Kidney epithelial cell (primary cell): ENCODE measurements around the gene C1QL1. TPM values are rescaled to one million over a fixed set of nuclear protein-coding genes. Genes with fewer than 3 reads are reported as not detected.
"Not testable (repeated sequence)": the region's sequence is repeated elsewhere in the genome, so short reads cannot be mapped to it uniquely, and the experiment has no call there.

Experiments used
- DNase-seq: peaks from one replicate; pipeline ENCODE4 v3.0.0-alpha.2; 2010; ENCODE audit warnings: low read depth
- H3K27me3 ChIP-seq: 2 replicates; pipeline ENCODE4 v1.6.0; 2011; ENCODE audit warnings: low read length; ENCODE audit not compliant: control insufficient read depth, insufficient read depth
- H3K36me3 ChIP-seq: 2 replicates; pipeline ENCODE4 v1.5.1; 2011; ENCODE audit warnings: low read length; ENCODE audit not compliant: control insufficient read depth, insufficient read depth
- H3K4me3 ChIP-seq: 2 replicates; pipeline ENCODE4 v1.5.1; 2011; ENCODE audit warnings: low read depth, mild to moderate bottlenecking, control low read depth, low read length
- CTCF ChIP-seq: IDR thresholded peaks from 2 replicates; pipeline ENCODE4 v1.5.1; 2011; ENCODE audit warnings: mild to moderate bottlenecking, moderate library complexity, low read length, control low read depth, inconsistent platforms; ENCODE audit not compliant: insufficient read depth, poor library complexity, severe bottlenecking
- total RNA-seq: library from RNA; depleted of rRNA; stranded (reverse); fragments of >200 nt; gene quantifications from 2 replicates; pipeline ENCODE4 v1.2.3, GENCODE V29; 2015

C1QL1 gene
- total RNA-seq, 1 donor from 2014 or later: 0.08 TPM

GRCh38 chr17:44955674-44956425 lies 12.3 kb downstream of the C1QL1 start:
- no peak for TF ChIP-seq CTCF
- no peak for DNase-seq
- H3K27me3 ChIP-seq: peaks cover 13% of the 10 kb centered on the region
- H3K4me3 ChIP-seq: no peak overlapping the region
- H3K36me3 ChIP-seq: no peaks in the 10 kb centered on the region

- TF ChIP-seq CTCF: no peak
Observed at GRCh38 chr17:44952946-44953475, 15.1 kb downstream of the C1QL1 start.

GRCh38 chr17:44948315-44948795 lies 19.7 kb downstream of the C1QL1 start:
- H3K4me3 ChIP-seq: peak overlapping the region; percentile 72
- no peak for TF ChIP-seq CTCF
- H3K36me3 ChIP-seq: no peaks in the 10 kb centered on the region
- DNase-seq: no peak
- no peaks in the 10 kb centered on the region for H3K27me3 ChIP-seq

More at GRCh38 chr17:44952946-44953475, 15.1 kb downstream of the C1QL1 start:
- no peak for DNase-seq
- no peak overlapping the region for H3K4me3 ChIP-seq
- no peaks in the 10 kb centered on the region for H3K36me3 ChIP-seq
- no peaks in the 10 kb centered on the region for H3K27me3 ChIP-seq

GRCh38 chr17:44947461-44948314 lies 20.4 kb downstream of the C1QL1 start, which contains the start of gene KIF18B:
Gene KIF18B, minus strand, starts transcription at chr17:44947773. Its CDS starts 11,429 bp downstream, at chr17:44936344.
- H3K36me3 ChIP-seq: no peaks in the 10 kb centered on the region
- no peak for TF ChIP-seq CTCF
- H3K4me3 ChIP-seq: peak within 1 kb of the TSS; percentile 72
- DNase-seq: peak; percentile 90
- H3K27me3 ChIP-seq: no peaks in the 10 kb centered on the region

GRCh38 chr17:44945652-44946051 lies 22.5 kb downstream of the C1QL1 start:
- H3K27me3 ChIP-seq, DNase-seq, H3K4me3 ChIP-seq, H3K36me3 ChIP-seq: not testable (repeated sequence)

- Histone ChIP-seq H3K36me3 (no peaks in the 10 kb centered on the region), H3K27me3 (no peaks in the 10 kb centered on the region), H3K4me3 (no peak overlapping the region)
- TF ChIP-seq CTCF: no peak
- no peak for DNase-seq
Observed at GRCh38 chr17:44942456-44942855, 25.6 kb downstream of the C1QL1 start.
